Gastrocnemius medialis (tissue), 4 donors: ENCODE results near the gene SIL1. TPM values are rescaled to one million over a fixed set of nuclear protein-coding genes. Genes with fewer than 3 reads are reported as not detected.
"Not testable (repeated sequence)": the region's sequence is repeated elsewhere in the genome, so short reads cannot be mapped to it uniquely, and the experiment has no call there.

Experiments
- ATAC-seq, 2 donors: fragments of 150-250 bp; one replicate each; pipeline ENCODE4 v1.9.1; 2016
- DNase-seq, 2 donors: peaks; one replicate each; pipeline ENCODE4 v3.0.0-alpha.2; 2019
- H3K27ac ChIP-seq, 4 donors: fragments of 200-600 bp; sonication (generic); 1 replicate in 1 of 4; 2 replicates in 3 of 4; pipeline ENCODE4 v1.5.1; 2016 to 2018; ENCODE audit warnings: mild to moderate bottlenecking in 2 of 4, moderate library complexity in 1 of 4
- H3K27me3 ChIP-seq, 3 donors: fragments of 200-600 bp; sonication (generic) in 2 of 3; 1 replicate in 1 of 3; 2 replicates in 2 of 3; pipeline versions ENCODE4 v1.5.1 to v1.6.0; 2016 to 2019; ENCODE audit warnings: mild to moderate bottlenecking in 1 of 3, moderate library complexity in 1 of 3
- H3K36me3 ChIP-seq, 2 donors: fragments of 200-600 bp; sonication (generic) in 1 of 2; one replicate each; pipeline ENCODE4 v1.5.1; 2017 to 2018
- H3K4me1 ChIP-seq, 2 donors: fragments of 200-600 bp; sonication (generic) in 1 of 2; one replicate each; pipeline ENCODE4 v1.5.1; 2016 to 2017; ENCODE audit warnings: mild to moderate bottlenecking in 2 of 2
- H3K4me3 ChIP-seq, 4 donors: fragments of 200-600 bp; sonication (generic) in 3 of 4; 1 replicate in 1 of 4; 2 replicates in 3 of 4; pipeline ENCODE4 v1.5.1; 2016 to 2019; ENCODE audit warnings: mild to moderate bottlenecking in 2 of 4
- H3K9me3 ChIP-seq, 3 donors: fragments of 200-600 bp; sonication (generic) in 2 of 3; 1 replicate in 1 of 3; 2 replicates in 2 of 3; pipeline ENCODE4 v1.5.1; 2016 to 2019
- CTCF ChIP-seq, 5 experiments: fragments of 450-650 bp in 3 of 5; fragments of 200-600 bp in 2 of 5; sonication (generic) in 2 of 5; IDR thresholded peaks in 4 of 5; conservative IDR thresholded peaks in 1 of 5; 1 replicate in 4 of 5; 2 replicates in 1 of 5; pipeline ENCODE4 v1.5.1; 2016 to 2019; ENCODE audit warnings: antibody characterized with exemption in 5 of 5, mild to moderate bottlenecking in 3 of 5, moderate library complexity in 3 of 5
- POLR2A ChIP-seq, 2 donors: fragments of 450-650 bp; IDR thresholded peaks; one replicate each; pipeline ENCODE4 v1.6.1; 2017; ENCODE audit warnings: antibody characterized with exemption in 2 of 2, mild to moderate bottlenecking in 2 of 2, moderate library complexity in 2 of 2
- in situ Hi-C, 4 donors: fragments of 200-750 bp; cut with MboI; loops; one replicate each; pipeline versions ENCODE4 v1.15.0 to v1.8.0; 2017; ENCODE audit warnings: low sequenced_read_pairs in 4 of 4
- intact Hi-C: fragments of 100-400 bp; cut with DNase I; formaldehyde crosslinking; loops from one replicate; pipeline ENCODE4 v1.15.1; 2023; ENCODE audit warnings: low total_unique reads
- total RNA-seq, 4 donors: library from RNA; depleted of rRNA; stranded (reverse); fragments of >200 nt; gene quantifications; one replicate each; pipeline versions ENCODE4 v1.1.0 to v1.2.3, GENCODE V29; 2016

SIL1 gene
- total RNA-seq, 4 donors from 2014 or later: 36.6 to 52.6 (median 48.2) TPM

GRCh38 chr5:139079225-139079990 lies 118.8 kb downstream of the SIL1 start:
- intact Hi-C loops: no loop called here

GRCh38 chr5:139078345-139078744 lies 119.8 kb downstream of the SIL1 start:
- H3K27me3 ChIP-seq: no peaks in the 10 kb centered on the region
- no peaks in the 10 kb centered on the region for H3K9me3 ChIP-seq
- in situ Hi-C loops (no loop called here), intact Hi-C loops (no loop called here)
- H3K36me3 ChIP-seq: no peaks in the 10 kb centered on the region
- peaks cover 14 to 18% of the 10 kb centered on the region in 2 donors for H3K4me1 ChIP-seq
- H3K4me3 ChIP-seq: no peak overlapping the region
- TF ChIP-seq POLR2A (IDR thresholded peaks at IDR 0.05): no peak
- TF ChIP-seq CTCF (IDR thresholded peaks at IDR 0.05 in 4 of 5, conservative IDR thresholded peaks at IDR 0.05 in 1 of 5): no peak
- no peak for ATAC-seq
- no peak for DNase-seq
- H3K27ac ChIP-seq: no peak overlapping the region

More at GRCh38 chr5:139079225-139079990, 118.8 kb downstream of the SIL1 start:
- TF ChIP-seq POLR2A (IDR thresholded peaks at IDR 0.05) (no peak), CTCF (IDR thresholded peaks at IDR 0.05 in 4 of 5, conservative IDR thresholded peaks at IDR 0.05 in 1 of 5) (no peak)
- in situ Hi-C loops: no loop called here
- no peak overlapping the region for H3K4me3 ChIP-seq
- DNase-seq (no peak), ATAC-seq (no peak)
- no peaks in the 10 kb centered on the region for H3K27me3 ChIP-seq
- H3K9me3 ChIP-seq: no peaks in the 10 kb centered on the region
- peaks cover 14 to 18% of the 10 kb centered on the region in 2 donors for H3K4me1 ChIP-seq
- H3K27ac ChIP-seq: no peak overlapping the region
- H3K36me3 ChIP-seq: no peaks in the 10 kb centered on the region

- DNase-seq (no peak), ATAC-seq (no peak)
- intact Hi-C loops (no loop called here), in situ Hi-C loops (no loop called here)
- Histone ChIP-seq H3K4me3 (no peak overlapping the region), H3K4me1 (peaks cover 14 to 18% of the 10 kb centered on the region in 2 donors), H3K9me3 (no peaks in the 10 kb centered on the region), H3K27ac (no peak overlapping the region), H3K27me3 (no peaks in the 10 kb centered on the region), H3K36me3 (no peaks in the 10 kb centered on the region)
- TF ChIP-seq CTCF (IDR thresholded peaks at IDR 0.05 in 4 of 5, conservative IDR thresholded peaks at IDR 0.05 in 1 of 5) (no peak), POLR2A (IDR thresholded peaks at IDR 0.05) (no peak)
These were observed 120.3 kb downstream of the SIL1 start for GRCh38 chr5:139077899-139078298.

GRCh38 chr5:139076111-139076510 lies 122.1 kb downstream of the SIL1 start:
- no peak for TF ChIP-seq POLR2A (IDR thresholded peaks at IDR 0.05)
- no peaks in the 10 kb centered on the region for H3K36me3 ChIP-seq
- H3K4me3 ChIP-seq: no peak overlapping the region
- in situ Hi-C loops (no loop called here), intact Hi-C loops (no loop called here)
- DNase-seq: no peak
- no peak overlapping the region for H3K27ac ChIP-seq
- peaks cover 14 to 18% of the 10 kb centered on the region in 2 donors for H3K4me1 ChIP-seq
- no peaks in the 10 kb centered on the region for H3K9me3 ChIP-seq
- no peak for ATAC-seq
- no peaks in the 10 kb centered on the region for H3K27me3 ChIP-seq

- Histone ChIP-seq H3K4me1 (peaks cover 14 to 18% of the 10 kb centered on the region in 2 donors), H3K9me3 (no peaks in the 10 kb centered on the region), H3K4me3 (no peak overlapping the region), H3K36me3 (no peaks in the 10 kb centered on the region), H3K27ac (no peak overlapping the region), H3K27me3 (no peaks in the 10 kb centered on the region)
- ATAC-seq (peak in 1 of 2 donors; percentile 51), DNase-seq (no peak)
- intact Hi-C loops: no loop called here
- TF ChIP-seq CTCF (IDR thresholded peaks at IDR 0.05 in 4 of 5, conservative IDR thresholded peaks at IDR 0.05 in 1 of 5): no peak
- no peak for TF ChIP-seq POLR2A (IDR thresholded peaks at IDR 0.05)
- in situ Hi-C loops: no loop called here
These were observed 122.8 kb downstream of the SIL1 start for GRCh38 chr5:139075066-139076050.

GRCh38 chr5:139073956-139074355 lies 124.2 kb downstream of the SIL1 start:
- intact Hi-C loops, H3K36me3 ChIP-seq, DNase-seq, H3K27ac ChIP-seq, H3K27me3 ChIP-seq, H3K4me3 ChIP-seq, ATAC-seq, in situ Hi-C loops, H3K9me3 ChIP-seq: not testable (repeated sequence)
- H3K4me1 ChIP-seq: peaks cover 11 to 18% of the 10 kb centered on the region in 2 donors
